ENCODE data around the gene MAGEL2.
"Not testable (repeated sequence)": the region's sequence is repeated elsewhere in the genome, so short reads cannot be mapped to it uniquely, and the experiment has no call there.

The MAGEL2 gene

GRCh38 chr15:23606226-23606625 is 41.4 kb downstream of the MAGEL2 start:
- DNase-seq (ENCODE audit: low read depth) = no peak

- DNase-seq (ENCODE audit: low read depth) = no peak
These were observed 45.5 kb downstream of the MAGEL2 start for GRCh38 chr15:23602124-23602523.

- no peak for DNase-seq (ENCODE audit: low read depth)
These were observed 48.6 kb downstream of the MAGEL2 start for GRCh38 chr15:23599053-23599452.

GRCh38 chr15:23597278-23597677 is 50.4 kb downstream of the MAGEL2 start:
- not testable (repeated sequence) for DNase-seq (ENCODE audit: low read depth)

GRCh38 chr15:23596736-23597135 is 50.9 kb downstream of the MAGEL2 start:
- no peak for DNase-seq (ENCODE audit: low read depth)

- no peak for DNase-seq (ENCODE audit: low read depth)
These were observed 52.3 kb downstream of the MAGEL2 start for GRCh38 chr15:23595368-23595767.

- no peak for DNase-seq (ENCODE audit: low read depth)
These were observed 53.4 kb downstream of the MAGEL2 start for GRCh38 chr15:23594252-23594770.

All from GM04503 (cell line).